ENCODE measurements around the gene GJA3. TPM values are rescaled to one million over a fixed set of nuclear protein-coding genes. Genes with fewer than 3 reads are reported as not detected.

The GJA3 gene
- total RNA-seq, 3 donors from 2014 or later = 0.29 TPM; not detected in 2

GRCh38 chr13:20102525-20103180 is 58.2 kb downstream of the GJA3 start:
- no peak for DNase-seq (ENCODE audit: low spot score in 2 of 2)
- intact Hi-C loops (cut with DNase I; ENCODE audit: low total_unique reads) = no loop called here
- Histone ChIP-seq H3K27ac (no peak overlapping the region), H3K9me3 (no peaks in the 10 kb centered on the region), H3K4me3 (no peak overlapping the region), H3K4me1 (no peaks in the 10 kb centered on the region), H3K27me3 (peaks cover 0 to 46% of the 10 kb centered on the region in 2 donors), H3K36me3 (no peaks in the 10 kb centered on the region)
- TF ChIP-seq POLR2A (IDR thresholded peaks at IDR 0.05) = no peak
- TF ChIP-seq POLR2AphosphoS5 (IDR thresholded peaks at IDR 0.05) = no peak
- TF ChIP-seq CTCF (IDR thresholded peaks at IDR 0.05) = no peak

GRCh38 chr13:20101467-20102316 is 59.2 kb downstream of the GJA3 start:
- H3K4me1 ChIP-seq = no peaks in the 10 kb centered on the region
- TF ChIP-seq POLR2A (IDR thresholded peaks at IDR 0.05) (no peak), CTCF (IDR thresholded peaks at IDR 0.05) (no peak), POLR2AphosphoS5 (IDR thresholded peaks at IDR 0.05) (no peak)
- no peak for DNase-seq (ENCODE audit: low spot score in 2 of 2)
- H3K27ac ChIP-seq = no peak overlapping the region
- peaks cover 0 to 51% of the 10 kb centered on the region in 2 donors for H3K27me3 ChIP-seq
- H3K36me3 ChIP-seq = no peaks in the 10 kb centered on the region
- H3K4me3 ChIP-seq = no peak overlapping the region
- no peaks in the 10 kb centered on the region for H3K9me3 ChIP-seq
- intact Hi-C loops (cut with DNase I; ENCODE audit: low total_unique reads) = no loop called here

- intact Hi-C loops (cut with DNase I; ENCODE audit: low total_unique reads) = no loop called here
- H3K27me3 ChIP-seq = peaks cover 0 to 41% of the 10 kb centered on the region in 2 donors
- DNase-seq (ENCODE audit: low spot score in 2 of 2) = no peak
- TF ChIP-seq CTCF (IDR thresholded peaks at IDR 0.05) (no peak), POLR2A (IDR thresholded peaks at IDR 0.05) (no peak), POLR2AphosphoS5 (IDR thresholded peaks at IDR 0.05) (no peak)
- H3K4me3 ChIP-seq = no peak overlapping the region
- H3K27ac ChIP-seq = no peak overlapping the region
- H3K36me3 ChIP-seq = no peaks in the 10 kb centered on the region
- no peaks in the 10 kb centered on the region for H3K9me3 ChIP-seq
- no peaks in the 10 kb centered on the region for H3K4me1 ChIP-seq
These were observed 61.5 kb downstream of the GJA3 start for GRCh38 chr13:20099319-20099718.

- no peak for TF ChIP-seq POLR2A (IDR thresholded peaks at IDR 0.05)
- no peak for TF ChIP-seq CTCF (IDR thresholded peaks at IDR 0.05)
- TF ChIP-seq POLR2AphosphoS5 (IDR thresholded peaks at IDR 0.05) = no peak
- H3K36me3 ChIP-seq = no peaks in the 10 kb centered on the region
These were observed 66.9 kb downstream of the GJA3 start for GRCh38 chr13:20093951-20094350.

GRCh38 chr13:20090349-20090748 is 70.5 kb downstream of the GJA3 start:
- Histone ChIP-seq H3K36me3 (no peaks in the 10 kb centered on the region), H3K27me3 (no peaks in the 10 kb centered on the region), H3K9me3 (no peaks in the 10 kb centered on the region), H3K4me3 (no peak overlapping the region), H3K4me1 (no peaks in the 10 kb centered on the region), H3K27ac (no peak overlapping the region)
- TF ChIP-seq POLR2A (IDR thresholded peaks at IDR 0.05) (no peak), POLR2AphosphoS5 (IDR thresholded peaks at IDR 0.05) (no peak), CTCF (IDR thresholded peaks at IDR 0.05) (no peak)
- intact Hi-C loops (cut with DNase I; ENCODE audit: low total_unique reads) = no loop called here
- no peak for DNase-seq (ENCODE audit: low spot score in 2 of 2)

More at GRCh38 chr13:20093951-20094350, 66.9 kb downstream of the GJA3 start:
- Histone ChIP-seq H3K27ac (no peak overlapping the region), H3K9me3 (no peaks in the 10 kb centered on the region), H3K27me3 (peaks cover 0 to 16% of the 10 kb centered on the region in 2 donors), H3K4me3 (no peak overlapping the region), H3K4me1 (no peaks in the 10 kb centered on the region)
- no peak for DNase-seq (ENCODE audit: low spot score in 2 of 2)
- intact Hi-C loops (cut with DNase I; ENCODE audit: low total_unique reads) = no loop called here
